Calu3 (cell line): Measurements from ENCODE around the gene MED27. TPM values are rescaled to one million over a fixed set of nuclear protein-coding genes. Genes with fewer than 3 reads are reported as not detected.
"Not testable (repeated sequence)": the region's sequence is repeated elsewhere in the genome, so short reads cannot be mapped to it uniquely, and the experiment has no call there.

Experiments used
- BruUV-seq: library from RNA; stranded (reverse); fragments of 400-500 nt; replicated peaks from 2 replicates; lab custom pipeline; 2021; lab: Mats Ljungman, UMichigan
- CTCF ChIA-PET: fragments of 300-600 bp; sonication (Branson Sonifier 250); formaldehyde crosslinking; loops from one replicate; lab custom pipeline; 2022; ENCODE audit warnings: antibody characterized with exemption; lab: Charles Lee
- DNase-seq: peaks from one replicate; pipeline ENCODE4 v3.0.0; 2022
- H3K27ac Mint-ChIP-seq: one replicate; pipeline ENCODE4 v1.8.0; 2022; ENCODE audit warnings: mixed read lengths; ENCODE audit not compliant: unreplicated experiment
- H3K27me3 Mint-ChIP-seq: one replicate; pipeline ENCODE4 v1.8.0; 2022; ENCODE audit warnings: mixed read lengths; ENCODE audit not compliant: unreplicated experiment
- H3K36me3 Mint-ChIP-seq: one replicate; pipeline ENCODE4 v1.8.0; 2022; ENCODE audit warnings: mild to moderate bottlenecking, moderate library complexity, mixed read lengths; ENCODE audit not compliant: insufficient read depth, unreplicated experiment
- H3K4me1 Mint-ChIP-seq: one replicate; pipeline ENCODE4 v1.8.0; 2022; ENCODE audit warnings: mild to moderate bottlenecking, low read depth, mixed read lengths; ENCODE audit not compliant: unreplicated experiment
- H3K4me3 Mint-ChIP-seq: one replicate; pipeline ENCODE4 v1.8.0; 2022; ENCODE audit warnings: mild to moderate bottlenecking, low read depth, moderate library complexity, mixed read lengths; ENCODE audit not compliant: unreplicated experiment
- H3K9me3 Mint-ChIP-seq: one replicate; pipeline ENCODE4 v1.8.0; 2022; ENCODE audit warnings: low read depth, mixed read lengths; ENCODE audit not compliant: unreplicated experiment
- intact Hi-C: fragments of 100-400 bp; cut with micrococcal nuclease; formaldehyde crosslinking; loops from one replicate; pipeline ENCODE4 v1.10.0; 2022; ENCODE audit not compliant: unreplicated experiment
- total RNA-seq: library from RNA; stranded (reverse); gene quantifications from 2 replicates; pipeline ENCODE4 v1.2.3, GENCODE V29; 2022
- TF ChIP-seq, protein P1 (sequence below): fragments of 200-600 bp; IDR thresholded peaks from one replicate; pipeline ENCODE4 v1.8.0; 2022; ENCODE audit warnings: antibody characterized with exemption; ENCODE audit not compliant: unreplicated experiment

The MED27 gene
- total RNA-seq, 1 experiment from 2014 or later, result 19.3 TPM

GRCh38 chr9:131926360-131926922 lies 153.2 kb downstream of the MED27 start:
- Mint-ChIP-seq H3K27ac (no peak overlapping the region), H3K4me3 (no peak overlapping the region), H3K27me3 (no peaks in the 10 kb centered on the region), H3K9me3 (no peaks in the 10 kb centered on the region), H3K36me3 (no peaks in the 10 kb centered on the region), H3K4me1 (no peaks in the 10 kb centered on the region)
- BruUV-seq, result no TSS peak
- TF ChIP-seq, protein P1, sequence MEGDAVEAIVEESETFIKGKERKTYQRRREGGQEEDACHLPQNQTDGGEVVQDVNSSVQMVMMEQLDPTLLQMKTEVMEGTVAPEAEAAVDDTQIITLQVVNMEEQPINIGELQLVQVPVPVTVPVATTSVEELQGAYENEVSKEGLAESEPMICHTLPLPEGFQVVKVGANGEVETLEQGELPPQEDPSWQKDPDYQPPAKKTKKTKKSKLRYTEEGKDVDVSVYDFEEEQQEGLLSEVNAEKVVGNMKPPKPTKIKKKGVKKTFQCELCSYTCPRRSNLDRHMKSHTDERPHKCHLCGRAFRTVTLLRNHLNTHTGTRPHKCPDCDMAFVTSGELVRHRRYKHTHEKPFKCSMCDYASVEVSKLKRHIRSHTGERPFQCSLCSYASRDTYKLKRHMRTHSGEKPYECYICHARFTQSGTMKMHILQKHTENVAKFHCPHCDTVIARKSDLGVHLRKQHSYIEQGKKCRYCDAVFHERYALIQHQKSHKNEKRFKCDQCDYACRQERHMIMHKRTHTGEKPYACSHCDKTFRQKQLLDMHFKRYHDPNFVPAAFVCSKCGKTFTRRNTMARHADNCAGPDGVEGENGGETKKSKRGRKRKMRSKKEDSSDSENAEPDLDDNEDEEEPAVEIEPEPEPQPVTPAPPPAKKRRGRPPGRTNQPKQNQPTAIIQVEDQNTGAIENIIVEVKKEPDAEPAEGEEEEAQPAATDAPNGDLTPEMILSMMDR, result no peak
- no peak for DNase-seq
- CTCF ChIA-PET, result no interaction called here
- intact Hi-C loops, result no loop called here

DNA sequence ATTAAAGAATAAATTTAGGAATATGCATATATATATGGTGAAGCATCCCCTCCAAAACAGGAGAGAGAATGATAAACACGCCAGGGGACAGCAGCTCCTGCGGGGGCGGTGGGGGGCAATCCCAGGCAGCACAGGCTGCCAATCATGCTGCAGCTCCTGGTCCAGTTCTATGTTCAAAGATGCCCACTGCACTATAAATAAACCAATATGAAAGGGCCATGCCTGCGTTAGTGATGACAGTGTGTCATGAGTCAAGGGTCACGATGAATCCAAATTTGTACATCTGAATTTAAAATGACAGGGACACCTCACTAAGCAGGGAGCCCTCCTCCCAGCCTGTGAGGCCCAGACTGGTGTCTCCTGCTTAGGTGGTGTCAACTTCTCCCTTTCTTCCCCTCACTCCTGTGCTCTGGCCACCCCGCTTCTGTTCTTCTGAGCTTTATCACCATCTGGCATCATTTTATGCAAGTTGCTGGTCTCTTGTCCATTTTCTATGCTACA lies 153.9 kb downstream of the MED27 start:
- Mint-ChIP-seq H3K4me1 (no peaks in the 10 kb centered on the region), H3K9me3 (no peaks in the 10 kb centered on the region), H3K27me3 (no peaks in the 10 kb centered on the region), H3K36me3 (no peaks in the 10 kb centered on the region), H3K27ac (no peak overlapping the region), H3K4me3 (no peak overlapping the region)
- no peak for DNase-seq
- CTCF ChIA-PET, result interaction anchor here (0.5 kb wide), 1 partner anchor 946 kb away, joined by 6 read pairs; no protein-coding TSS in a partner anchor
- intact Hi-C loops, result no loop called here
- TF ChIP-seq, protein P1, result no peak
- no TSS peak for BruUV-seq

DNA sequence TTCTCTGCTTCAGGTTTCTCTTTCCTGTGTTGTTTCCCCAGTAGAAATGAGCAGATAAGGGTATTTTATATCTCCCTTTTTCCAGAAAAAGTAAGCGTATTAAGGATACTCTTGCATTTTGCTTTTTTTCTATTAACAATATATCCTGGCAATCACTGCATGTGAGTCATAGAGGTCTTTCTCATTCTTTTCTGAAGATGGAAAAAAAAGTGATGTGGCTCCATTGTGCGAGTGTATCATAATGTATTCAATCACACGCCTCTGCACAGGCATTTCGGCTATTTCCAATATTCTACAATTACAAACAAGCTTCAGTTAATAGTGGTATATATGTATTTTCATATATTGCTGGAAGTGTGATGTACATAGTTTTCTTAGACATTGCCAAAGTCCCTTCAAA lies 155.9 kb downstream of the MED27 start:
- no peaks in the 10 kb centered on the region for H3K27me3 Mint-ChIP-seq
- H3K27ac Mint-ChIP-seq, result no peak overlapping the region
- BruUV-seq, result no TSS peak
- intact Hi-C loops, result no loop called here
- H3K4me3 Mint-ChIP-seq, result no peak overlapping the region
- no peaks in the 10 kb centered on the region for H3K9me3 Mint-ChIP-seq
- no peaks in the 10 kb centered on the region for H3K4me1 Mint-ChIP-seq
- H3K36me3 Mint-ChIP-seq, result no peaks in the 10 kb centered on the region
- TF ChIP-seq, protein P1, result no peak
- CTCF ChIA-PET, result no interaction called here
- no peak for DNase-seq

- Mint-ChIP-seq H3K9me3 (no peaks in the 10 kb centered on the region), H3K4me3 (no peak overlapping the region), H3K27ac (no peak overlapping the region), H3K36me3 (no peaks in the 10 kb centered on the region), H3K27me3 (no peaks in the 10 kb centered on the region), H3K4me1 (no peaks in the 10 kb centered on the region)
- no peak for DNase-seq
- intact Hi-C loops, result no loop called here
- no TSS peak for BruUV-seq
- TF ChIP-seq, protein P1, result no peak
- CTCF ChIA-PET, result no interaction called here
These were observed 156.5 kb downstream of the MED27 start for GRCh38 chr9:131923132-131923671.

DNA sequence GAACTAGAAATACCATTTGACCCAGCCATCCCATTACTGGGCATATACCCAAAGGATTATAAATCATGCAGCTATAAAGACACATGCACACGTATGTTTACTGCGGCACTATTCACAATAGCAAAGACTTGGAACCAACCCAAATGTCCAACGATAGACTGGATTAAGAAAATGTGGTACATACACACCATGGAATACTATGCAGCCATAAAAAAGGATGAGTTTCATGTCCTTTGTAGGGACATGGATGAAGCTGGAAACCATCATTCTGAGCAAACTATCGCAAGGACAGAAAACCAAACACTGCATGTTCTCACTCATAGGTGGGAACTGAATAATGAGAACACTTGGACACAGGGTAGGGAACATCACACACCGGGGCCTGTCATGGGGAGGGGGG lies 158.0 kb downstream of the MED27 start:
- H3K4me3 Mint-ChIP-seq, BruUV-seq, DNase-seq, intact Hi-C loops, H3K36me3 Mint-ChIP-seq, H3K27ac Mint-ChIP-seq, H3K27me3 Mint-ChIP-seq, CTCF ChIA-PET, H3K9me3 Mint-ChIP-seq, H3K4me1 Mint-ChIP-seq: not testable (repeated sequence)
